Ovary (tissue), 9 donors: ENCODE measurements around the gene KCNQ5. TPM values are rescaled to one million over a fixed set of nuclear protein-coding genes. Genes with fewer than 3 reads are reported as not detected.
"Not testable (repeated sequence)": the region's sequence is repeated elsewhere in the genome, so short reads cannot be mapped to it uniquely, and the experiment has no call there.

Experiments
- DNase-seq, 5 donors: peaks; one replicate each; pipeline ENCODE4 v3.0.0-alpha.2; 2019 to 2020
- H3K27ac ChIP-seq, 2 donors: fragments of 200-600 bp; one replicate each; pipeline versions ENCODE4 v1.5.1 to v1.8.0; 2019 to 2022
- H3K27me3 ChIP-seq: fragments of 200-600 bp; one replicate; pipeline ENCODE4 v1.8.0; 2022
- H3K36me3 ChIP-seq: fragments of 200-600 bp; sonication (generic); one replicate; pipeline ENCODE4 v1.5.1; 2019
- H3K4me1 ChIP-seq: one replicate; pipeline ENCODE4 v1.8.1; 2013; ENCODE audit warnings: mild to moderate bottlenecking, moderate library complexity; ENCODE audit not compliant: insufficient read depth
- H3K4me3 ChIP-seq: fragments of 200-600 bp; sonication (generic); one replicate; pipeline ENCODE4 v1.5.1; 2017
- H3K9me3 ChIP-seq, 2 donors: fragments of 200-600 bp in 1 of 2; sonication (generic) in 1 of 2; one replicate each; pipeline versions ENCODE4 v1.5.1 to v1.8.1; 2013 to 2019; ENCODE audit warnings: mild to moderate bottlenecking in 1 of 2, moderate library complexity in 1 of 2
- CTCF ChIP-seq, 3 donors: fragments of 450-650 bp in 2 of 3; fragments of 200-600 bp in 1 of 3; IDR thresholded peaks; one replicate each; pipeline versions ENCODE4 v1.5.1 to v1.8.0; 2016 to 2022; ENCODE audit warnings: antibody characterized with exemption in 3 of 3, mild to moderate bottlenecking in 1 of 3
- EP300 ChIP-seq: sonication (generic); formaldehyde crosslinking; IDR thresholded peaks from one replicate; pipeline ENCODE4 v1.6.1; 2017; ENCODE audit warnings: antibody characterized with exemption
- POLR2A ChIP-seq: fragments of 450-650 bp; IDR thresholded peaks from one replicate; pipeline ENCODE4 v1.6.1; 2017; ENCODE audit warnings: antibody characterized with exemption, mild to moderate bottlenecking, moderate library complexity
- WGBS, 3 donors: extraction: QIAGEN DNeasy Blood & Tissue Kit in 1 of 3; methylation state at CpG; one replicate each; pipeline versions ENCODE4 v1.1.5 to v1.1.7; 2013 to 2017; 5-methylcytosine and 5-hydroxymethylcytosine counted together
- intact Hi-C, 4 donors: fragments of 100-400 bp; cut with DNase I; formaldehyde crosslinking; loops; one replicate each; pipeline versions ENCODE4 v1.11.0 to v1.15.1; 2022 to 2023
- polyA plus RNA-seq, 2 donors: library from polyadenylated mRNA; stranded (reverse); fragments of 200-250 nt in 1 of 2; fragments of 350-450 nt in 1 of 2; fragmentation: Illumina TruSeq in 1 of 2; extraction: RNeasy Lipid Tissue Mini Kit (QIAGEN cat#74804) in 1 of 2; gene quantifications; one replicate each; pipeline ENCODE4 v1.2.3, GENCODE V29; 2013 to 2014
- total RNA-seq, 7 donors: library from RNA; depleted of rRNA in 2 of 7; stranded (reverse); fragments of >200 nt in 2 of 7; fragmentation: NEBNext Ultra II Directional in 3 of 7; extraction: Animal tissue kit (Norgen Biotek cat#: 25700) in 3 of 7; gene quantifications; one replicate each; pipeline versions ENCODE4 v1.1.0 to v1.2.4, GENCODE V29; 2016 to 2023
- donor health status: DM: no; HTN: no; CAD: no; lungs with moderate emphysema.
- donor health status: DM: no; HTN: no; CAD: no.
- donor health status: Bipolar disorder and iron deficiency.
- donor health status: DM: yes; HTN: yes; CAD: no.
- donor health status: DM: no; HTN: no; CAD: no.
- donor health status: DM: yes; HTN: yes; CAD: no.

The KCNQ5 gene
- total and polyA plus RNA-seq, 9 donors = 0.02 to 0.80 (median 0.15) TPM; not detected in 2

DNA sequence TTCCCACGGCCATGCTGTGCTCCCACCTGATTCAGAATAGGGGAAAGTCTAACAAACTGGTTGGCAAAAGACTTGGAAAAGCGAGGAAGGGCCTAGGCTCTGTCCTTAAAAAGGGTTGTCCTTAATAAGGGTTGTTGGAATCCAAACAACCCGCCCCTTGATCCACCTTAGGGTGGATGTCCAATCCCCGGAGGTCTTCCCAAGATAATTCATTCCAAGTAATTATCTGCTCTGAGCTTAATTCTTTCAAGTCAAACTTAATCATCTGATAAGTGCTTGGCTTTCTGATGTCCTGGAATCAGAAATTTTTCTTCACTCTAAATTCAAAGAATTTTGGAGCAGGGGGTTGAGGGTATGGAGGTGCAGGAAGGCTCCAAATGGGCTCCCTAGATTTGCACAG lies 603.5 kb downstream of the KCNQ5 start, which contains the start of gene KHDC1L:
Gene KHDC1L (minus strand): TSS at position 101 of the 400 bp plus-strand sequence. CDS start 88 bp downstream, at position 13.
- Histone ChIP-seq H3K4me3 (no peak within 1 kb of the TSS), H3K36me3 (no peaks in the 10 kb centered on the region), H3K4me1 (no peaks in the 10 kb centered on the region), H3K27ac (no peak within 1 kb of the TSS), H3K27me3 (no peaks in the 10 kb centered on the region), H3K9me3 (no peaks in the 10 kb centered on the region)
- intact Hi-C loops = no loop called here
- DNase-seq = no peak
- TF ChIP-seq EP300 (no peak), POLR2A (no peak), CTCF (IDR thresholded peaks at IDR 0.05) (no peak)
- 91 to 95% (median 92%) methylated on average over 4 of the region's 4 CpGs for WGBS, 3 donors

DNA sequence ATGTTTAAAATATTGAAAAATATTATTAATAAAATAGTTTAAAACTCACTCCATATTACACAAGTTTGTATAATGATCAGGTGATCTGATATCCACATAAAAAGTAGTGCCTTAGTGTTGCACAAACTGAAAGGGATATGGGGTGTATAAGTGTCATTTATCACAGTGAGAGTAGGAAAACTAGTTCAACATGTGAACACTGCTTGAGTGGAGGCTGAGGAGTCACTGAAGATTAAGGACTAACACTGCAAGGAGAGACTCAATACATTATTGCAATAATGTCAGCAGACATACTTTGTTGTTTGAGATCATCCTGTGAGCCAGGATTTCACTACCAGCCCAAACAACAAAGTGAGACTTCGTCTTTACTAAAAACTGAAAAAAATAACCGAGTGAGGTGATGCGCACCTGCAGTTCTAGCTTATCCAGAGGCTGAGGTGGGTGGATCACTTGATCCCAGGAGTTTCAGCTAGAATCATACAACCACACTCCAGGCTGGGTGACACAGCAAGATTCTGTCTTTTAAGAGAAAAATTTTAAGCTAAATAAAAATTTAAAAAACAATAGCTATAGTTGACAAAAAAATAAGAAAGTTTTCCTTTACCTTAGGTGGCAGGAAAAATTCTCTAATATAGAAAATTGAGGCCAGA lies 605.9 kb downstream of the KCNQ5 start:
- H3K4me1 ChIP-seq = no peaks in the 10 kb centered on the region
- no peak for DNase-seq
- no peak overlapping the region for H3K27ac ChIP-seq
- no peaks in the 10 kb centered on the region for H3K27me3 ChIP-seq
- intact Hi-C loops = loop anchor here in 1 of 4 donors (2.0 kb wide), 1 partner anchor 57 kb away; no protein-coding TSS in a partner anchor
- no peaks in the 10 kb centered on the region for H3K36me3 ChIP-seq
- no peak overlapping the region for H3K4me3 ChIP-seq
- H3K9me3 ChIP-seq = no peaks in the 10 kb centered on the region
- WGBS, 3 donors = 85 to 91% (median 88%) methylated on average over 3 of the region's 3 CpGs
- no peak for TF ChIP-seq POLR2A
- no peak for TF ChIP-seq CTCF (IDR thresholded peaks at IDR 0.05)
- TF ChIP-seq EP300 = no peak

DNA sequence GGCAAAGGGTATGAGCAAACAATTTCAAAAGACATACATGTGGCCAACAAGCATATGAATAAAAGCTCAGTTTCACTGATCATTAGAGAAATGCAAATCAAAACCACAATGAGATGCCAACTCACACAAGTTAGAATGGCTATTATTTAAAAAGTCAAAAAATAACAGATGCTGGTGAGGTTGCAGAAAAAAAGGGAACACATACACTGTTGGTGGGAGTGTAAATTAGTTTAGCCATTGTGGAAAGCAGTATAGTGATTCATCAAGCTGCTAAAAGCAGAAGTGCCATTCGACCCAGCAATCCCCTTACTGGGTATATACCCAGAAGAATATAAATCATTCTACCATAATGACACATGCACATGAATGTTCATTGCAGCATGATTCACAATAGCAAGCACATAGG lies 610.1 kb downstream of the KCNQ5 start:
- Histone ChIP-seq H3K36me3 (no peaks in the 10 kb centered on the region), H3K27ac (no peak overlapping the region), H3K4me3 (no peak overlapping the region), H3K27me3 (no peaks in the 10 kb centered on the region), H3K4me1 (no peaks in the 10 kb centered on the region), H3K9me3 (no peaks in the 10 kb centered on the region)
- intact Hi-C loops = no loop called here
- WGBS, 3 donors = 69 to 84% (median 70%) methylated on average over 1 of the region's 1 CpG
- TF ChIP-seq EP300 = no peak
- TF ChIP-seq CTCF (IDR thresholded peaks at IDR 0.05) = no peak
- TF ChIP-seq POLR2A = no peak
- DNase-seq = no peak

GRCh38 chr6:73233048-73233447 lies 611.2 kb downstream of the KCNQ5 start:
- no peak overlapping the region for H3K4me3 ChIP-seq
- no peaks in the 10 kb centered on the region for H3K9me3 ChIP-seq
- TF ChIP-seq POLR2A (no peak), CTCF (IDR thresholded peaks at IDR 0.05) (no peak), EP300 (no peak)
- no peaks in the 10 kb centered on the region for H3K27me3 ChIP-seq
- H3K27ac ChIP-seq = no peak overlapping the region
- intact Hi-C loops = no loop called here
- no peak for DNase-seq
- H3K4me1 ChIP-seq = no peaks in the 10 kb centered on the region
- no peaks in the 10 kb centered on the region for H3K36me3 ChIP-seq
- WGBS, 3 donors = 83 to 96% (median 92%) methylated on average over 6 of the region's 6 CpGs

- WGBS, 3 donors = 39 to 56% (median 51%) methylated on average over 3 of the region's 3 CpGs
- H3K4me3 ChIP-seq, H3K36me3 ChIP-seq, DNase-seq, H3K27ac ChIP-seq, H3K27me3 ChIP-seq, H3K9me3 ChIP-seq, H3K4me1 ChIP-seq: not testable (repeated sequence)
- intact Hi-C loops = loop anchor here in 1 of 4 donors (2.0 kb wide), 1 partner anchor 23 kb away; no protein-coding TSS in a partner anchor
Measured at GRCh38 chr6:73233971-73234370, 612.1 kb downstream of the KCNQ5 start.
